Measurements from ENCODE around the gene TRMT61B. TPM values are rescaled to one million over a fixed set of nuclear protein-coding genes. Genes with fewer than 3 reads are reported as not detected.

Gene TRMT61B
- total and polyA plus RNA-seq, 10 of the 15 experiments (the other 5 are each of a cell fraction or from before 2014, with no cell fraction given), result 12.8 to 23.7 (median 18.1) TPM

GRCh38 chr2:28869494-28870145 is 489 bp downstream of the TRMT61B start:
- Histone ChIP-seq H4K20me1 (ENCODE audit: control insufficient read depth, insufficient read depth) (no peaks in the 10 kb centered on the region), H3K4me2 (ENCODE audit: control insufficient read depth, insufficient read depth) (peak overlapping the region; percentile 39), H3K4me1 (ENCODE audit: control insufficient read depth, insufficient read depth, low read length) (peaks cover 3% of the 10 kb centered on the region; the same call in 1 of the 2 replicates), H3K9ac (ENCODE audit: control insufficient read depth, insufficient read depth, low read length) (peak overlapping the region; percentile 76), H3K27ac (ENCODE audit: control insufficient read depth, insufficient read depth) (peak overlapping the region; percentile 73), H3K36me3 (ENCODE audit: control insufficient read depth in 2 of 2, insufficient read depth in 2 of 2, low read length in 1 of 2) (no peaks in the 10 kb centered on the region), H3K79me2 (ENCODE audit: control insufficient read depth, insufficient read depth, low read length) (peaks cover 37% of the 10 kb centered on the region), H3K9me3 (replicated peaks; ENCODE audit: control insufficient read depth, insufficient read depth, low read length) (no peaks in the 10 kb centered on the region), H3K4me3 (peak overlapping the region; percentile 76), H3K27me3 (replicated peaks in 1 of 2; ENCODE audit: control insufficient read depth in 2 of 2, insufficient read depth in 2 of 2, low read length in 1 of 2) (no peaks in the 10 kb centered on the region), H2AFZ (ENCODE audit: control insufficient read depth, low read depth, low read length) (peak overlapping the region; percentile 84)
- ChIA-PET CTCF (interaction anchor here (0.6 to 2.5 kb wide), 5 partner anchors 22 to 834 kb away, joined by 3 to 11 read pairs (median 4); partner anchors contain the start of gene WDR43), SMC1A (ENCODE audit: uncharacterized antibody, unreplicated experiment) (interaction anchor here (1.2 to 1.9 kb wide), 6 partner anchors 9 to 275 kb away, joined by 3 to 8 read pairs (median 6); no protein-coding TSS in a partner anchor), RAD21 (ENCODE audit: unreplicated experiment) (interaction anchor here (0.6 to 1.9 kb wide), 6 partner anchors 13 to 276 kb away, joined by 3 to 6 read pairs (median 3); partner anchors contain the start of gene WDR43), POLR2A (interaction anchor here (0.6 to 2.1 kb wide), 9 partner anchors 10 to 116 kb away, joined by 3 to 13 read pairs (median 4); partner anchors contain the start of gene WDR43)
- no peak for FAIRE-seq
- TSS peak; percentile 73 for BruUV-seq (replicated peaks)
- ATAC-seq, result peak; percentile 33
- WGBS (ENCODE audit: insufficient coverage, insufficient replicate concordance, low lambda C conversion rate, missing lambda C conversion rate), result 3% methylated on average over 29 of the region's 29 CpGs
- intact Hi-C loops (cut with micrococcal nuclease; ENCODE audit: unreplicated experiment) (loop anchor here (1.0 kb wide), 1 partner anchor 25 kb away; the partner anchor contains the start of gene WDR43), in situ Hi-C loops (cut with MboI) (no loop called here)
- no peak for DNase-seq (ENCODE audit: low read depth, low spot score)
- TF ChIP-seq BCLAF1 (IDR thresholded peaks at IDR 0.05), result no peak
- no peak for TF ChIP-seq TAF1 (IDR thresholded peaks at IDR 0.05; ENCODE audit: borderline replicate concordance, low read depth, low read length)
- no peak; the same call in 1 of the 2 replicates for TF ChIP-seq EED (IDR thresholded peaks at IDR 0.05; ENCODE audit: low read depth)
- no peak for TF ChIP-seq CBX5 (IDR thresholded peaks at IDR 0.05; ENCODE audit: low read depth)
- TF ChIP-seq MXI1 (IDR thresholded peaks at IDR 0.05; ENCODE audit: low read depth, low read length), result no peak
- no peak for TF ChIP-seq TARDBP (IDR thresholded peaks at IDR 0.05; ENCODE audit: borderline replicate concordance)
- no peak; the same call in 1 of the 2 replicates for TF ChIP-seq NFIC (IDR thresholded peaks at IDR 0.05; ENCODE audit: low read depth, low read length)
- no peak for TF ChIP-seq SREBF1 (IDR thresholded peaks at IDR 0.05; ENCODE audit: low read length)
- no peak for TF ChIP-seq NFYB (IDR thresholded peaks at IDR 0.05; ENCODE audit: insufficient read depth, low read depth, low read length)
- no peak for TF ChIP-seq SMAD1 (IDR thresholded peaks at IDR 0.05; ENCODE audit: low read depth, partially characterized antibody)
- no peak for TF ChIP-seq PAX5 (IDR thresholded peaks at IDR 0.05; ENCODE audit: borderline replicate concordance, low read depth, low read length)
- TF ChIP-seq ZBTB4 (CRISPR knock-in tag; IDR thresholded peaks at IDR 0.05), result no peak
- no peak for TF ChIP-seq NR2C2 (IDR thresholded peaks at IDR 0.05; ENCODE audit: borderline replicate concordance, control insufficient read depth, insufficient read length, low read depth)
- no peak for TF ChIP-seq ZNF217 (IDR thresholded peaks at IDR 0.05)
- no peak for TF ChIP-seq MEF2A (IDR thresholded peaks at IDR 0.05; ENCODE audit: insufficient read depth, low read depth, low read length)
- TF ChIP-seq BACH1 (IDR thresholded peaks at IDR 0.05; ENCODE audit: borderline replicate concordance), result no peak
- TF ChIP-seq DPF2 (IDR thresholded peaks at IDR 0.05), result no peak
- TF ChIP-seq CREM (IDR thresholded peaks at IDR 0.05; ENCODE audit: low read depth), result no peak
- no peak for TF ChIP-seq FOS (IDR thresholded peaks at IDR 0.05; ENCODE audit: borderline replicate concordance, extremely low read depth, insufficient read length)

Data from GM12878 (cell line).